Stimulated activated CD8-positive, alpha-beta memory T cell treated with anti-CD3 and anti-CD28 coated beads, Interleukin-15, amount 100 ng/mL, for 48 hours (primary cell): ENCODE measurements around the gene NEDD4L.

Experiments used
- DNase-seq, 2 donors: peaks; one replicate each; pipeline ENCODE4 v3.0.0-alpha.2; 2020; ENCODE audit warnings: low read depth in 2 of 2

The NEDD4L gene

GRCh38 chr18:58396144-58396543 lies 352.1 kb downstream of the NEDD4L start:
- DNase-seq, result no peak

- no peak for DNase-seq
These were observed 352.9 kb downstream of the NEDD4L start for GRCh38 chr18:58396966-58397365.

GRCh38 chr18:58397385-58398132 lies 353.5 kb downstream of the NEDD4L start:
- DNase-seq, result no peak

GRCh38 chr18:58398648-58399398 lies 354.8 kb downstream of the NEDD4L start:
- DNase-seq, result no peak

- no peak for DNase-seq
These were observed 356.4 kb downstream of the NEDD4L start for GRCh38 chr18:58400331-58400870.

GRCh38 chr18:58401191-58401590 lies 357.2 kb downstream of the NEDD4L start:
- no peak for DNase-seq

- no peak for DNase-seq
These were observed 358.2 kb downstream of the NEDD4L start for GRCh38 chr18:58402247-58402646.

GRCh38 chr18:58402951-58403702 lies 359.1 kb downstream of the NEDD4L start:
- DNase-seq, result no peak

- no peak for DNase-seq
These were observed 359.9 kb downstream of the NEDD4L start for GRCh38 chr18:58403799-58404455.

- DNase-seq, result no peak
These were observed 361.3 kb downstream of the NEDD4L start for GRCh38 chr18:58405107-58405898.

GRCh38 chr18:58407263-58407648 lies 363.2 kb downstream of the NEDD4L start:
- no peak for DNase-seq

- no peak for DNase-seq
These were observed 363.8 kb downstream of the NEDD4L start for GRCh38 chr18:58407649-58408407.

- DNase-seq, result no peak
These were observed 364.6 kb downstream of the NEDD4L start for GRCh38 chr18:58408665-58409064.

- DNase-seq, result no peak
These were observed 365.9 kb downstream of the NEDD4L start for GRCh38 chr18:58409802-58410445.

- no peak for DNase-seq
These were observed 367.3 kb downstream of the NEDD4L start for GRCh38 chr18:58411323-58411722.

GRCh38 chr18:58412844-58413666 lies 369.0 kb downstream of the NEDD4L start:
- DNase-seq, result no peak

- DNase-seq, result no peak
These were observed 369.9 kb downstream of the NEDD4L start for GRCh38 chr18:58413667-58414628.
